Measurements from ENCODE around the gene MCFD2.
A peak's percentile ranks its signal among the peaks of the same experiment; 100 is the strongest.

MCFD2 gene

DNA sequence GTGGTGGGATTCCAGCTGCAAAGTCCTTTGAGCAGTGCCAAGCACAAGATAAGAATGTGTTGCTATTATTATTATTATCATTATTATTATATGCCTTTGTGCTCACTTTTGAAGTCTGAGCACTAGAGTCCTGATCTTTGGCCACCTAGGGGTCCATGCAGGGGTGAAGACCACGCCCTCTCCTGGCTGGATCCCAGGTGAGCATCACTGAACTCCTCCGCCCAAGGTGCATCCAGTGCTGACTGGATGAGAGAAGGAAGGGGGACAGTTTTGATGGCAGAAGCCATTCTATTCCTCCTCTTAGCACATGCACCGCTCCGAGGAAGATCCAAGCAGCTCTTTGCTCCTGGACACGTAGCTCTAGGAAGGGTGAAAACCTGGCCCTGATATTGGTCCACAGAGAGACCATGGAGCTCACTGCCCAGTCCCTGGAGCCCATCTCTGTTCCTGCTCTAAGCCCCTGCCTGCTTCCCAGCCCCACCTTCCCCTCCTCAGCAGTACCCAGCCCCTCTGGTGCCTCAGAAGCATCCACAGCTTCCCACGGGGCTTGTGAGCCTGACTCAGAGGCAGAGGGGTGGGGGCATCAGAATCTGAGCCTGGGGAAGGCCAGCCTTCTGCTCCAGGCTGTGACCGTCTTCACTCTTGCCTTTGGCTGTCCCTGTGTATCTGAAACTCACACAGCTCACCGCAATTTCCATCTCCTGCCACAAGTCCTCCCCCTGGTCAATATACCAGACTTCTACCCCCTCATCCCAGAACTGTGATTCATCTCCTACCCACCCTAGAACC is 45.4 kb downstream of the MCFD2 start:
- H3K27me3 Mint-ChIP-seq (ENCODE audit: low read depth) = peaks cover 15% of the 10 kb centered on the region
- peaks cover 6% of the 10 kb centered on the region for H3K9me3 Mint-ChIP-seq
- H3K27ac Mint-ChIP-seq = peak overlapping the region in 2 of 3 experiments; percentile 64 to 94
- H3K36me3 Mint-ChIP-seq (ENCODE audit: low read depth) = no peaks in the 10 kb centered on the region
- no peak overlapping the region for H3K4me3 Mint-ChIP-seq
- TF ChIP-seq CTCF (IDR thresholded peaks at IDR 0.05; ENCODE audit: unreplicated experiment in 3 of 3) = no peak
- peaks cover 74% of the 10 kb centered on the region for H3K4me1 Mint-ChIP-seq

GRCh38 chr2:46869621-46870020 is 46.0 kb downstream of the MCFD2 start:
- TF ChIP-seq CTCF (IDR thresholded peaks at IDR 0.05; ENCODE audit: unreplicated experiment in 3 of 3) = no peak
- Mint-ChIP-seq H3K27me3 (ENCODE audit: low read depth) (peaks cover 15% of the 10 kb centered on the region), H3K9me3 (peaks cover 11% of the 10 kb centered on the region), H3K4me1 (peaks cover 72% of the 10 kb centered on the region), H3K36me3 (ENCODE audit: low read depth) (peaks cover 4% of the 10 kb centered on the region), H3K4me3 (no peak overlapping the region), H3K27ac (peak overlapping the region in 2 of 3 experiments; percentile 80 to 94)

DNA sequence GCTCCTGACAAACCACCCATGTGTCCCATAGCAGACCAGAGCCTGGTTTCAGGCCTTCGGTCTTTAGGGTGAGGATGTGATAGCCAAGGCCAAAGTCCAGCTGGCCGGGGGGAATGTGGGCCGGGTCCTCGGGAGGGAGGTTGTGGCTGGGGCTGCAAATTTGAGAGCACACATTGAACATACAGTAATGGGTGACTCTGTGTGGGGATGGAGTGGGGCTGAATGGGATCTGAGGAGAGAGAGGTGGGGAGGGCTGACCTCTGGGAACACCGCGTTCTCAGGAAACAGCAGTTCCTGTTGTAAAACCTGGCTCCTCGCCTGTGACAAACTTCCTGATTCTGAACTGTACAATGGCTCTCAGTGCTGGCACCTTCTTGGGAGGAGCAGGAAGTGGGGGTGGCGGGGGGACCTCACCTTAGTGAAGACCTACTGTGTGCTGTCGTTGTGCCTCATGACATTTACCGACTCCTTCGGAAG is 48.8 kb downstream of the MCFD2 start:
- peaks cover 14% of the 10 kb centered on the region for H3K27me3 Mint-ChIP-seq (ENCODE audit: low read depth)
- TF ChIP-seq CTCF (IDR thresholded peaks at IDR 0.05; ENCODE audit: unreplicated experiment in 3 of 3) = no peak
- no peak overlapping the region for H3K4me3 Mint-ChIP-seq

GRCh38 chr2:46865181-46865970 is 50.2 kb downstream of the MCFD2 start:
- Mint-ChIP-seq H3K36me3 (ENCODE audit: low read depth) (peaks cover 7% of the 10 kb centered on the region), H3K27me3 (ENCODE audit: low read depth) (peaks cover 6% of the 10 kb centered on the region), H3K4me3 (no peak overlapping the region), H3K27ac (peak overlapping the region; percentile 68 to 99 (median 97)), H3K4me1 (peaks cover 74% of the 10 kb centered on the region), H3K9me3 (peaks cover 17% of the 10 kb centered on the region)
- no peak for TF ChIP-seq CTCF (IDR thresholded peaks at IDR 0.05; ENCODE audit: unreplicated experiment in 3 of 3)

More for the DNA sequence above, 48.8 kb downstream of the MCFD2 start:
- peaks cover 17% of the 10 kb centered on the region for H3K9me3 Mint-ChIP-seq
- H3K4me1 Mint-ChIP-seq = peaks cover 76% of the 10 kb centered on the region
- peaks cover 7% of the 10 kb centered on the region for H3K36me3 Mint-ChIP-seq (ENCODE audit: low read depth)
- peak overlapping the region; percentile 56 to 76 (median 74) for H3K27ac Mint-ChIP-seq

DNA sequence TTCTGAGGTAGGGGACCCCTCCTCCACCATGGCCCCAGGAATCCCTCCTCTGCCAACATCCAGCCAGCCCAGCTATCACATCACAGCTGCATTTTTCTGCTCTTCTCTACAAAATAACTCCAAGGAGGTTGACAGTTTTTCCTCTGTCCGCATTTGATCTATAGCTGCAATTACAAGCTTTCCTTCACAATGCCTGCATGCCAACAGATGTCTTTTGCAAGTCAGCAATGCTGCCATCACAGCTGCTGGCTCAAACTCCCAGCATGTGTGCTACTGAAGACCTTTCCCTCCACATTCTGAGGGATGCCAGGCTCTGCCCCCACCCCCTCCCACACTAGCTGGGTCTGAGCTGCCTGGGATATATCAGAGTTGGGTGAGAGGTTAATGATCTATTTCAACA is 51.7 kb downstream of the MCFD2 start:
- peak overlapping the region; percentile 96 to 99 (median 97) for H3K27ac Mint-ChIP-seq
- peaks cover 7% of the 10 kb centered on the region for H3K36me3 Mint-ChIP-seq (ENCODE audit: low read depth)
- H3K9me3 Mint-ChIP-seq = peaks cover 17% of the 10 kb centered on the region
- H3K4me3 Mint-ChIP-seq = peak overlapping the region in 2 of 3 experiments; percentile 6 to 59
- peaks cover 66% of the 10 kb centered on the region for H3K4me1 Mint-ChIP-seq
- TF ChIP-seq CTCF (IDR thresholded peaks at IDR 0.05; ENCODE audit: unreplicated experiment in 3 of 3) = no peak
- H3K27me3 Mint-ChIP-seq (ENCODE audit: low read depth) = peaks cover 3% of the 10 kb centered on the region
